ENCODE measurements around the gene SYT7. TPM values are rescaled to one million over a fixed set of nuclear protein-coding genes. Genes with fewer than 3 reads are reported as not detected.

The SYT7 gene
- total and polyA plus RNA-seq, 10 of the 15 experiments (the other 5 are each of a cell fraction or from before 2014, with no cell fraction given) = not detected

DNA sequence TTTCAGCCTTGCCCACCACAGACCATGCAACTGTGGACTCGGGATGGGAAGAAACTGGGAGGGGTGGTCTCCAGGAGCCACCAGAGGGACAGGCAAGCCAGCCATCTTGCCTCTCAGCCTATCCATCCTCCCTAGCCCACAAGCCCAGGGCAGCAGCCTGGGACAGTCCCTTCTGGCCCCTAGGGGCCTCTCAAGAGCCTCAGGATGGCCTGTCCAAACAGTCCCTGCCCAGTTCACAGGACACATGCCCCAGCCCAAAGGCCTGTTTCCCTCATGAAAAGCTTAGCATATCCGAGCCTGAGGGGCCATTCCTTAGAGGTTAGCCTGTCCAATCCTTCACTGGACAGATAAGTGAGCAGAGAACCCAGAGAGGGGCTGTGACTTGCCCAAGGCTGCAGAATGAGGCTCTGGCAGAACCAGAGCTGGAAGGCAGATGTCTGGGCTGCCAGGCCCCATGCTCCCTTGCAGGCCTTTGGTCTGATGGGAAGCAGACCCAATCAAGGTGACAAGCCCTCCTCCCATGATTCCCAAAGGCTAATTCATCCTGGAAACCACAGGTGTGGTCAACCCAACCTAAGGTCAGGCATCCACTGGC, 44.1 kb downstream of the SYT7 start:
- no peak overlapping the region for H3K4me3 ChIP-seq
- ATAC-seq (no peak), DNase-seq (ENCODE audit: low read depth, low spot score) (no peak), FAIRE-seq (no peak)
- H3K27me3 ChIP-seq (replicated peaks in 1 of 2; ENCODE audit: control insufficient read depth in 2 of 2, insufficient read depth in 2 of 2, low read length in 1 of 2) = peaks cover 0 to 1% of the 10 kb centered on the region in 2 experiments; a peak in 2 of 4 replicates
- POLR2A ChIA-PET = no interaction called here
- no peaks in the 10 kb centered on the region for H4K20me1 ChIP-seq (ENCODE audit: control insufficient read depth, insufficient read depth)
- H3K36me3 ChIP-seq (ENCODE audit: control insufficient read depth in 2 of 2, insufficient read depth in 2 of 2, low read length in 1 of 2) = no peaks in the 10 kb centered on the region
- no peak overlapping the region for H3K27ac ChIP-seq (ENCODE audit: control insufficient read depth, insufficient read depth)
- in situ Hi-C loops (cut with MboI) = no loop called here
- RAD21 ChIA-PET (ENCODE audit: unreplicated experiment) = no interaction called here
- CTCF ChIA-PET = interaction anchor here (1.6 kb wide), 1 partner anchor 9 kb away, joined by 4 read pairs; no protein-coding TSS in a partner anchor
- WGBS (ENCODE audit: insufficient coverage, insufficient replicate concordance, low lambda C conversion rate, missing lambda C conversion rate) = 25% methylated on average over 2 of the region's 2 CpGs
- no peaks in the 10 kb centered on the region for H3K79me2 ChIP-seq (ENCODE audit: control insufficient read depth, insufficient read depth, low read length)
- no TSS peak for BruUV-seq (replicated peaks)
- H3K4me1 ChIP-seq (ENCODE audit: control insufficient read depth, insufficient read depth, low read length) = no peaks in the 10 kb centered on the region
- intact Hi-C loops (cut with micrococcal nuclease; ENCODE audit: unreplicated experiment) = loop anchor here (10.0 kb wide), 1 partner anchor 98 kb away; no protein-coding TSS in a partner anchor
- no peak overlapping the region for H3K9ac ChIP-seq (ENCODE audit: control insufficient read depth, insufficient read depth, low read length)
- no peaks in the 10 kb centered on the region for H3K9me3 ChIP-seq (replicated peaks; ENCODE audit: control insufficient read depth, insufficient read depth, low read length)
- TF ChIP-seq, protein P1, sequence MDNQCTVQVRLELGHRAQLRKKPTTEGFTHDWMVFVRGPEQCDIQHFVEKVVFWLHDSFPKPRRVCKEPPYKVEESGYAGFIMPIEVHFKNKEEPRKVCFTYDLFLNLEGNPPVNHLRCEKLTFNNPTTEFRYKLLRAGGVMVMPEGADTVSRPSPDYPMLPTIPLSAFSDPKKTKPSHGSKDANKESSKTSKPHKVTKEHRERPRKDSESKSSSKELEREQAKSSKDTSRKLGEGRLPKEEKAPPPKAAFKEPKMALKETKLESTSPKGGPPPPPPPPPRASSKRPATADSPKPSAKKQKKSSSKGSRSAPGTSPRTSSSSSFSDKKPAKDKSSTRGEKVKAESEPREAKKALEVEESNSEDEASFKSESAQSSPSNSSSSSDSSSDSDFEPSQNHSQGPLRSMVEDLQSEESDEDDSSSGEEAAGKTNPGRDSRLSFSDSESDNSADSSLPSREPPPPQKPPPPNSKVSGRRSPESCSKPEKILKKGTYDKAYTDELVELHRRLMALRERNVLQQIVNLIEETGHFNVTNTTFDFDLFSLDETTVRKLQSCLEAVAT (IDR thresholded peaks at IDR 0.05) = no peak
- TF ChIP-seq EP300 (IDR thresholded peaks at IDR 0.05; ENCODE audit: borderline replicate concordance in 1 of 2, control insufficient read depth in 1 of 2, low read depth in 2 of 2, low read length in 2 of 2) (no peak), FOXM1 (IDR thresholded peaks at IDR 0.05; ENCODE audit: low read depth, low read length) (no peak), RB1 (IDR thresholded peaks at IDR 0.05; ENCODE audit: borderline replicate concordance) (no peak), TCF12 (IDR thresholded peaks at IDR 0.05; ENCODE audit: low read depth, low read length) (no peak), BHLHE40 (IDR thresholded peaks at IDR 0.05; ENCODE audit: borderline replicate concordance in 1 of 2, low read depth in 2 of 2, low read length in 1 of 2) (no peak), RFX5 (IDR thresholded peaks at IDR 0.05; ENCODE audit: low read depth, low read length) (no peak)
- SMC1A ChIA-PET (ENCODE audit: uncharacterized antibody, unreplicated experiment) = interaction anchor here (0.6 kb wide), 1 partner anchor 489 kb away, joined by 3 read pairs; no protein-coding TSS in a partner anchor
- H3K4me2 ChIP-seq (ENCODE audit: control insufficient read depth, insufficient read depth) = no peak overlapping the region
- no peak overlapping the region for H2AFZ ChIP-seq (ENCODE audit: control insufficient read depth, low read depth, low read length)

Data from GM12878 (cell line).